Spinal cord (tissue), 10 donors: ENCODE measurements around the gene ABCE1. TPM values are rescaled to one million over a fixed set of nuclear protein-coding genes. Genes with fewer than 3 reads are reported as not detected.
"Not testable (repeated sequence)": the region's sequence is repeated elsewhere in the genome, so short reads cannot be mapped to it uniquely, and the experiment has no call there.

Experiments
- DNase-seq, 6 donors: peaks; one replicate each; pipeline versions ENCODE4 v3.0.0 to v3.0.0-alpha.2; 2013 to 2015; ENCODE audit warnings: low spot score in 6 of 6, low read depth in 4 of 6
- H3K27ac ChIP-seq: one replicate; pipeline ENCODE4 v1.5.1; 2013; ENCODE audit warnings: low read depth, low read length, control low read depth
- H3K27me3 ChIP-seq: one replicate; pipeline ENCODE4 v1.6.1; 2013; ENCODE audit warnings: low read length; ENCODE audit not compliant: control insufficient read depth, insufficient read depth
- H3K36me3 ChIP-seq: one replicate; pipeline ENCODE4 v1.6.1; 2013; ENCODE audit warnings: low read length; ENCODE audit not compliant: control insufficient read depth, insufficient read depth
- H3K4me1 ChIP-seq: one replicate; pipeline ENCODE4 v1.6.1; 2013; ENCODE audit warnings: low read length; ENCODE audit not compliant: control insufficient read depth, insufficient read depth
- H3K4me3 ChIP-seq: one replicate; pipeline ENCODE4 v1.5.1; 2013; ENCODE audit warnings: low read depth, low read length, control low read depth
- H3K9me3 ChIP-seq: one replicate; pipeline ENCODE4 v1.6.1; 2013; ENCODE audit warnings: low read length; ENCODE audit not compliant: control insufficient read depth, insufficient read depth
- WGBS: methylation state at CpG from one replicate; pipeline ENCODE4 v1.1.5; 2013; ENCODE audit warnings: missing lambda C conversion rate; ENCODE audit not compliant: insufficient coverage; 5-methylcytosine and 5-hydroxymethylcytosine counted together
- polyA plus RNA-seq, 2 donors: library from polyadenylated mRNA; unstranded; fragments of 120-200 nt; gene quantifications; one replicate each; pipeline ENCODE4 v1.2.1, GENCODE V29; 2013; ENCODE audit not compliant: insufficient read length in 2 of 2
- total RNA-seq, 2 donors: library from RNA; depleted of rRNA in 1 of 2; stranded (reverse); fragments of 120-200 nt in 1 of 2; fragments of >200 nt in 1 of 2; gene quantifications; one replicate each; pipeline versions ENCODE4 v1.2.3 to v1.2.4, GENCODE V29; 2013 to 2014
- donor health status: healthy.

Gene ABCE1
- total and polyA plus RNA-seq, 4 donors, result 50.4 to 117 (median 74.0) TPM

- DNase-seq, result peak; percentile 15 to 73 (median 28)
- peak overlapping the region; percentile 16 for H3K27ac ChIP-seq
- H3K4me1 ChIP-seq, result peaks cover 3% of the 10 kb centered on the region
- H3K36me3 ChIP-seq, result no peaks in the 10 kb centered on the region
- WGBS, result 35% methylated on average over 3 of the region's 5 CpGs
- no peaks in the 10 kb centered on the region for H3K9me3 ChIP-seq
- no peaks in the 10 kb centered on the region for H3K27me3 ChIP-seq
- H3K4me3 ChIP-seq, result no peak overlapping the region
Measured at GRCh38 chr4:145132511-145133098, 34.5 kb downstream of the ABCE1 start.

- H3K27ac ChIP-seq, H3K36me3 ChIP-seq, H3K9me3 ChIP-seq, H3K4me3 ChIP-seq, H3K27me3 ChIP-seq, H3K4me1 ChIP-seq, DNase-seq: not testable (repeated sequence)
- no CpG with 5 or more reads among the region's 1 CpG for WGBS
Measured at GRCh38 chr4:145136219-145136618, 38.1 kb downstream of the ABCE1 start.

- H3K27me3 ChIP-seq, result no peaks in the 10 kb centered on the region
- no peak overlapping the region for H3K27ac ChIP-seq
- no peak overlapping the region for H3K4me3 ChIP-seq
- 100% methylated on average over 2 of the region's 3 CpGs for WGBS
- peaks cover 19% of the 10 kb centered on the region for H3K36me3 ChIP-seq
- no peaks in the 10 kb centered on the region for H3K9me3 ChIP-seq
- no peak for DNase-seq
- no peaks in the 10 kb centered on the region for H3K4me1 ChIP-seq
Measured at GRCh38 chr4:145148980-145149379, 50.9 kb downstream of the ABCE1 start.

GRCh38 chr4:145153181-145153903 lies 55.2 kb downstream of the ABCE1 start:
- Histone ChIP-seq H3K36me3 (peaks cover 12% of the 10 kb centered on the region), H3K27me3 (no peaks in the 10 kb centered on the region), H3K4me3 (no peak overlapping the region), H3K27ac (no peak overlapping the region), H3K4me1 (no peaks in the 10 kb centered on the region), H3K9me3 (no peaks in the 10 kb centered on the region)
- no CpG with 5 or more reads among the region's 2 CpGs for WGBS
- no peak for DNase-seq

GRCh38 chr4:145153904-145154298 lies 55.8 kb downstream of the ABCE1 start:
- WGBS, result no CpG with 5 or more reads among the region's 1 CpG
- H3K27me3 ChIP-seq, result no peaks in the 10 kb centered on the region
- DNase-seq, result no peak
- no peaks in the 10 kb centered on the region for H3K4me1 ChIP-seq
- H3K27ac ChIP-seq, result no peak overlapping the region
- H3K4me3 ChIP-seq, result no peak overlapping the region
- no peaks in the 10 kb centered on the region for H3K9me3 ChIP-seq
- H3K36me3 ChIP-seq, result peaks cover 12% of the 10 kb centered on the region

GRCh38 chr4:145154573-145154972 lies 56.5 kb downstream of the ABCE1 start:
- no CpG with 5 or more reads among the region's 1 CpG for WGBS
- peaks cover 12% of the 10 kb centered on the region for H3K36me3 ChIP-seq
- H3K4me1 ChIP-seq, result no peaks in the 10 kb centered on the region
- DNase-seq, result peak in 2 of 6 donors; percentile 46 to 64
- no peaks in the 10 kb centered on the region for H3K9me3 ChIP-seq
- H3K27me3 ChIP-seq, result no peaks in the 10 kb centered on the region
- H3K4me3 ChIP-seq, result no peak overlapping the region
- no peak overlapping the region for H3K27ac ChIP-seq

- H3K4me1 ChIP-seq, result no peaks in the 10 kb centered on the region
- H3K27me3 ChIP-seq, result no peaks in the 10 kb centered on the region
- DNase-seq, result no peak
- no peak overlapping the region for H3K4me3 ChIP-seq
- WGBS, result no CpG with 5 or more reads among the region's 2 CpGs
- H3K9me3 ChIP-seq, result no peaks in the 10 kb centered on the region
- peaks cover 12% of the 10 kb centered on the region for H3K36me3 ChIP-seq
- no peak overlapping the region for H3K27ac ChIP-seq
Measured at GRCh38 chr4:145155268-145155870, 57.3 kb downstream of the ABCE1 start.

GRCh38 chr4:145156986-145157385 lies 58.9 kb downstream of the ABCE1 start:
- H3K4me3 ChIP-seq, result no peak overlapping the region
- no peak for DNase-seq
- no CpG with 5 or more reads among the region's 2 CpGs for WGBS
- H3K27me3 ChIP-seq, result no peaks in the 10 kb centered on the region
- H3K36me3 ChIP-seq, result peaks cover 21% of the 10 kb centered on the region
- no peaks in the 10 kb centered on the region for H3K4me1 ChIP-seq
- no peak overlapping the region for H3K27ac ChIP-seq
- H3K9me3 ChIP-seq, result no peaks in the 10 kb centered on the region

GRCh38 chr4:145161549-145161948 lies 63.4 kb downstream of the ABCE1 start:
- Histone ChIP-seq H3K4me1 (no peaks in the 10 kb centered on the region), H3K27ac (no peak overlapping the region), H3K4me3 (no peak overlapping the region), H3K36me3 (peaks cover 21% of the 10 kb centered on the region), H3K27me3 (no peaks in the 10 kb centered on the region), H3K9me3 (no peaks in the 10 kb centered on the region)
- no CpG with 5 or more reads among the region's 2 CpGs for WGBS
- no peak for DNase-seq

GRCh38 chr4:145167887-145168286 lies 69.8 kb downstream of the ABCE1 start:
- Histone ChIP-seq H3K27ac (no peak overlapping the region), H3K4me1 (no peaks in the 10 kb centered on the region), H3K27me3 (no peaks in the 10 kb centered on the region), H3K36me3 (peaks cover 11% of the 10 kb centered on the region), H3K4me3 (no peak overlapping the region), H3K9me3 (no peaks in the 10 kb centered on the region)
- WGBS, result no CpG with 5 or more reads among the region's 2 CpGs
- no peak for DNase-seq
